ENCODE results near the gene LPP.

LPP gene

GRCh38 chr3:188335656-188336055 lies 181.7 kb downstream of the LPP start:
- Histone ChIP-seq H2AFZ (ENCODE audit: low read depth, low read length) (no peak overlapping the region), H3K36me3 (ENCODE audit: insufficient read depth, low read length) (no peaks in the 10 kb centered on the region), H3K4me2 (ENCODE audit: insufficient read depth, low read length) (peak overlapping the region; percentile 36; the same call in 1 of the 2 replicates), H3K79me2 (ENCODE audit: insufficient read depth, low read length) (peaks cover 22% of the 10 kb centered on the region), H3K4me1 (ENCODE audit: insufficient read depth, low read length) (peaks cover 20% of the 10 kb centered on the region), H3K27me3 (ENCODE audit: insufficient read depth, low read length, poor library complexity) (no peaks in the 10 kb centered on the region), H3K4me3 (ENCODE audit: low read depth in 1 of 2, low read length in 2 of 2) (0 out of 4 replicates have a peak overlapping the region, but pooled peaks of 1 of the 2 experiments have one; percentile 7), H3K9me3 (ENCODE audit: insufficient read depth, low read length, severe bottlenecking) (no peaks in the 10 kb centered on the region), H4K20me1 (ENCODE audit: insufficient read depth, low read length) (peaks cover 10% of the 10 kb centered on the region; the same call in 1 of the 2 replicates), H3K27ac (ENCODE audit: low read length) (peak overlapping the region; percentile 73), H3K9ac (ENCODE audit: low read depth, low read length) (no peak overlapping the region)
- TF ChIP-seq CTCF (IDR thresholded peaks at IDR 0.05; ENCODE audit: borderline replicate concordance, extremely low read depth, low read length, poor library complexity, severe bottlenecking): no peak
- TF ChIP-seq EZH2 (IDR thresholded peaks at IDR 0.05; ENCODE audit: borderline replicate concordance, low read depth, low read length, severe bottlenecking): no peak
- ATAC-seq (ENCODE audit: insufficient read depth, low read depth) (peak; percentile 82), DNase-seq (peak; percentile 27)

GRCh38 chr3:188336178-188336577 lies 182.2 kb downstream of the LPP start:
- no peak overlapping the region for H2AFZ ChIP-seq (ENCODE audit: low read depth, low read length)
- no peaks in the 10 kb centered on the region for H3K36me3 ChIP-seq (ENCODE audit: insufficient read depth, low read length)
- H4K20me1 ChIP-seq (ENCODE audit: insufficient read depth, low read length): peaks cover 10% of the 10 kb centered on the region; the same call in 1 of the 2 replicates
- peak; percentile 61 for ATAC-seq (ENCODE audit: insufficient read depth, low read depth)
- no peak for TF ChIP-seq CTCF (IDR thresholded peaks at IDR 0.05; ENCODE audit: borderline replicate concordance, extremely low read depth, low read length, poor library complexity, severe bottlenecking)
- no peak for TF ChIP-seq EZH2 (IDR thresholded peaks at IDR 0.05; ENCODE audit: borderline replicate concordance, low read depth, low read length, severe bottlenecking)
- no peak overlapping the region for H3K9ac ChIP-seq (ENCODE audit: low read depth, low read length)
- DNase-seq: no peak
- H3K4me2 ChIP-seq (ENCODE audit: insufficient read depth, low read length): peak overlapping the region; percentile 36; the same call in 1 of the 2 replicates
- H3K9me3 ChIP-seq (ENCODE audit: insufficient read depth, low read length, severe bottlenecking): no peaks in the 10 kb centered on the region
- H3K27me3 ChIP-seq (ENCODE audit: insufficient read depth, low read length, poor library complexity): no peaks in the 10 kb centered on the region
- peak overlapping the region; percentile 73 for H3K27ac ChIP-seq (ENCODE audit: low read length)
- H3K4me1 ChIP-seq (ENCODE audit: insufficient read depth, low read length): peaks cover 20% of the 10 kb centered on the region
- peaks cover 22% of the 10 kb centered on the region for H3K79me2 ChIP-seq (ENCODE audit: insufficient read depth, low read length)
- H3K4me3 ChIP-seq (ENCODE audit: low read depth in 1 of 2, low read length in 2 of 2): 0 out of 4 replicates have a peak overlapping the region, but pooled peaks of 1 of the 2 experiments have one; percentile 7

- no peak for ATAC-seq (ENCODE audit: insufficient read depth, low read depth)
Observed at GRCh38 chr3:188337232-188337631, 183.3 kb downstream of the LPP start.

More at GRCh38 chr3:188337232-188337631, 183.3 kb downstream of the LPP start:
- no peaks in the 10 kb centered on the region for H3K27me3 ChIP-seq (ENCODE audit: insufficient read depth, low read length, poor library complexity)
- H3K27ac ChIP-seq (ENCODE audit: low read length): peak overlapping the region; percentile 14; the same call in 1 of the 2 replicates
- no peak for DNase-seq
- H3K4me3 ChIP-seq (ENCODE audit: low read depth in 1 of 2, low read length in 2 of 2): no peak overlapping the region
- H3K4me2 ChIP-seq (ENCODE audit: insufficient read depth, low read length): no peak overlapping the region
- no peaks in the 10 kb centered on the region for H3K36me3 ChIP-seq (ENCODE audit: insufficient read depth, low read length)
- H3K4me1 ChIP-seq (ENCODE audit: insufficient read depth, low read length): peaks cover 20% of the 10 kb centered on the region
- TF ChIP-seq CTCF (IDR thresholded peaks at IDR 0.05; ENCODE audit: borderline replicate concordance, extremely low read depth, low read length, poor library complexity, severe bottlenecking) (no peak), EZH2 (IDR thresholded peaks at IDR 0.05; ENCODE audit: borderline replicate concordance, low read depth, low read length, severe bottlenecking) (no peak)
- H4K20me1 ChIP-seq (ENCODE audit: insufficient read depth, low read length): peaks cover 10% of the 10 kb centered on the region; the same call in 1 of the 2 replicates
- peaks cover 22% of the 10 kb centered on the region for H3K79me2 ChIP-seq (ENCODE audit: insufficient read depth, low read length)
- H3K9ac ChIP-seq (ENCODE audit: low read depth, low read length): no peak overlapping the region
- H3K9me3 ChIP-seq (ENCODE audit: insufficient read depth, low read length, severe bottlenecking): no peaks in the 10 kb centered on the region
- H2AFZ ChIP-seq (ENCODE audit: low read depth, low read length): no peak overlapping the region

All from DND-41 (cell line).